Keratinocyte (primary cell): ENCODE results near the gene PTMA. TPM values are rescaled to one million over a fixed set of nuclear protein-coding genes. Genes with fewer than 3 reads are reported as not detected.
"Not testable (repeated sequence)": the region's sequence is repeated elsewhere in the genome, so short reads cannot be mapped to it uniquely, and the experiment has no call there.

ENCODE experiments used
- DNase-seq: peaks from one replicate; pipeline ENCODE4 v3.0.0-alpha.2; 2011; ENCODE audit warnings: low read depth, missing footprints, low spot score
- FAIRE-seq: peaks from 2 replicates; lab custom pipeline; 2011; peaks lifted over from hg19 to GRCh38; lab: Jason Lieb, UNC
- H2AFZ ChIP-seq: 2 replicates; pipeline ENCODE4 v1.6.0; 2012; ENCODE audit warnings: low read length, control low read depth, inconsistent platforms; ENCODE audit not compliant: control insufficient read depth
- H3K27ac ChIP-seq: 2 replicates; pipeline ENCODE4 v1.5.1; 2011; ENCODE audit warnings: low read length; ENCODE audit not compliant: control insufficient read depth, insufficient read depth
- H3K27me3 ChIP-seq: 3 replicates; pipeline ENCODE4 v1.6.0; 2011; ENCODE audit warnings: low read length; ENCODE audit not compliant: control insufficient read depth, insufficient read depth; ENCODE audit errors: extremely low read depth
- H3K36me3 ChIP-seq, 2 experiments: 2 replicates in 1 of 2; 3 replicates in 1 of 2; pipeline ENCODE4 v1.5.1; 2011; ENCODE audit warnings: low read length in 2 of 2, mild to moderate bottlenecking in 1 of 2; ENCODE audit not compliant: control insufficient read depth in 2 of 2, insufficient read depth in 2 of 2; ENCODE audit errors: extremely low read depth in 1 of 2
- H3K4me1 ChIP-seq: 3 replicates; pipeline ENCODE4 v1.5.1; 2011; ENCODE audit warnings: low read length; ENCODE audit not compliant: control insufficient read depth, insufficient read depth; ENCODE audit errors: extremely low read depth
- H3K4me2 ChIP-seq: 3 replicates; pipeline ENCODE4 v1.6.0; 2011; ENCODE audit warnings: low read depth, low read length; ENCODE audit not compliant: control insufficient read depth, insufficient read depth; ENCODE audit errors: extremely low read depth
- H3K4me3 ChIP-seq, 3 experiments: fragments of 200-600 bp in 1 of 3; sonication (generic) in 1 of 3; 2 replicates in 2 of 3; 3 replicates in 1 of 3; pipeline ENCODE4 v1.5.1; 2011 to 2016; ENCODE audit warnings: low read length in 3 of 3, mild to moderate bottlenecking in 3 of 3, control low read depth in 2 of 3, inconsistent platforms in 1 of 3, low read depth in 1 of 3, mixed read lengths in 1 of 3, mixed run types in 1 of 3, moderate library complexity in 1 of 3; ENCODE audit not compliant: control insufficient read depth in 2 of 3, insufficient read depth in 2 of 3; ENCODE audit errors: extremely low read depth in 1 of 3
- H3K79me2 ChIP-seq: 2 replicates; pipeline ENCODE4 v1.6.0; 2012; ENCODE audit warnings: low read length; ENCODE audit not compliant: control insufficient read depth, insufficient read depth
- H3K9ac ChIP-seq: 3 replicates; pipeline ENCODE4 v1.6.0; 2011; ENCODE audit warnings: low read length; ENCODE audit not compliant: control insufficient read depth, insufficient read depth; ENCODE audit errors: extremely low read depth
- H3K9me1 ChIP-seq: 3 replicates; pipeline ENCODE4 v1.6.0; 2011; ENCODE audit warnings: low read length; ENCODE audit not compliant: control insufficient read depth, insufficient read depth; ENCODE audit errors: extremely low read depth
- H3K9me3 ChIP-seq: 2 replicates; pipeline ENCODE4 v1.5.1; 2012; ENCODE audit warnings: low read depth, low read length; ENCODE audit not compliant: control insufficient read depth
- H4K20me1 ChIP-seq: 3 replicates; pipeline ENCODE4 v1.6.0; 2011; ENCODE audit warnings: low read length; ENCODE audit not compliant: control insufficient read depth, insufficient read depth; ENCODE audit errors: extremely low read depth
- CTCF ChIP-seq, 3 experiments: IDR thresholded peaks in 1 of 3; conservative IDR thresholded peaks in 1 of 3; optimal IDR thresholded peaks in 1 of 3; 2 replicates in 2 of 3; 3 replicates in 1 of 3; pipeline versions ENCODE3 to v1.5.1; 2011; ENCODE audit warnings: low read length in 3 of 3, mild to moderate bottlenecking in 3 of 3, moderate library complexity in 2 of 3, control low read depth in 1 of 3, inconsistent platforms in 1 of 3; ENCODE audit not compliant: insufficient read depth in 2 of 3; ENCODE audit errors: extremely low read depth in 1 of 3
- EZH2 ChIP-seq: IDR thresholded peaks from one replicate; pipeline ENCODE4 v1.6.1; 2012; ENCODE audit warnings: inconsistent platforms, mild to moderate bottlenecking, low read length, moderate library complexity
- dilution Hi-C: fragments of 300-500 bp; cut with MboI; formaldehyde crosslinking; loops from one replicate; pipeline ENCODE4 v1.7.0; 2020; ENCODE audit warnings: low sequenced_read_pairs; ENCODE audit not compliant: extremely low pct_ligation_motif_present
- polyA plus RNA-seq, 5 experiments: library from polyadenylated mRNA; depleted of rRNA in 3 of 5; stranded (reverse) in 3 of 5; stranded (forward) in 1 of 5; unstranded in 1 of 5; fragments of >200 nt; gene quantifications; 1 replicate in 1 of 5; 2 replicates in 3 of 5; 3 replicates in 1 of 5; pipeline versions ENCODE4 v1.2.1 to v1.2.3, GENCODE V29; 2011 to 2012; ENCODE audit warnings: missing spikeins in 2 of 5, low read depth in 1 of 5, low replicate concordance in 1 of 5

Gene PTMA
- polyA plus RNA-seq, 1 donor (not counting 4 experiments of a cell fraction or from before 2014, with no cell fraction given): 598 TPM

GRCh38 chr2:231749016-231749415 lies 40.7 kb downstream of the PTMA start:
- DNase-seq, H3K27ac ChIP-seq, H3K27me3 ChIP-seq, dilution Hi-C loops, H3K9ac ChIP-seq, H2AFZ ChIP-seq, H3K4me2 ChIP-seq, H3K79me2 ChIP-seq, H3K9me1 ChIP-seq, H3K36me3 ChIP-seq, H4K20me1 ChIP-seq, H3K9me3 ChIP-seq, FAIRE-seq, H3K4me1 ChIP-seq, H3K4me3 ChIP-seq: not testable (repeated sequence)

GRCh38 chr2:231751042-231751815 lies 42.9 kb downstream of the PTMA start:
- TF ChIP-seq EZH2 (no peak), CTCF (optimal IDR thresholded peaks at IDR 0.05 in 1 of 3, IDR thresholded peaks at IDR 0.05 in 1 of 3, conservative IDR thresholded peaks at IDR 0.05 in 1 of 3; ENCODE audit: extremely low read depth in 1 of 3, insufficient read depth in 2 of 3, low read length in 3 of 3) (no peak)
- no peaks in the 10 kb centered on the region for H3K9me3 ChIP-seq
- H3K4me3 ChIP-seq: no peak overlapping the region
- H3K27ac ChIP-seq: no peak overlapping the region
- H3K4me1 ChIP-seq: no peaks in the 10 kb centered on the region
- H4K20me1 ChIP-seq: no peaks in the 10 kb centered on the region
- dilution Hi-C loops: no loop called here
- no peaks in the 10 kb centered on the region for H3K36me3 ChIP-seq
- no peak for FAIRE-seq
- H3K4me2 ChIP-seq: no peak overlapping the region
- H3K9ac ChIP-seq: no peak overlapping the region
- no peaks in the 10 kb centered on the region for H3K9me1 ChIP-seq
- H3K79me2 ChIP-seq: no peaks in the 10 kb centered on the region
- no peaks in the 10 kb centered on the region for H3K27me3 ChIP-seq
- no peak for DNase-seq
- H2AFZ ChIP-seq: no peak overlapping the region

GRCh38 chr2:231752061-231752460 lies 43.7 kb downstream of the PTMA start:
- dilution Hi-C loops: no loop called here
- no peak overlapping the region for H3K27ac ChIP-seq
- FAIRE-seq (no peak), DNase-seq (no peak)
- H3K79me2 ChIP-seq: no peaks in the 10 kb centered on the region
- no peak overlapping the region for H3K9ac ChIP-seq
- no peaks in the 10 kb centered on the region for H3K27me3 ChIP-seq
- no peaks in the 10 kb centered on the region for H3K4me1 ChIP-seq
- H3K9me1 ChIP-seq: no peaks in the 10 kb centered on the region
- H3K4me3 ChIP-seq: no peak overlapping the region
- no peaks in the 10 kb centered on the region for H4K20me1 ChIP-seq
- H3K9me3 ChIP-seq: no peaks in the 10 kb centered on the region
- H2AFZ ChIP-seq: no peak overlapping the region
- TF ChIP-seq CTCF (optimal IDR thresholded peaks at IDR 0.05 in 1 of 3, IDR thresholded peaks at IDR 0.05 in 1 of 3, conservative IDR thresholded peaks at IDR 0.05 in 1 of 3; ENCODE audit: extremely low read depth in 1 of 3, insufficient read depth in 2 of 3, low read length in 3 of 3) (no peak), EZH2 (no peak)
- H3K36me3 ChIP-seq: no peaks in the 10 kb centered on the region
- no peak overlapping the region for H3K4me2 ChIP-seq
